ENCODE measurements around the gene NCBP2.

The NCBP2 gene

GRCh38 chr3:196920733-196921132, 21.6 kb downstream of the NCBP2 start:
- H3K4me3 ChIP-seq (ENCODE audit: low read depth, low read length, poor library complexity, severe bottlenecking), result no peak overlapping the region
- no peaks in the 10 kb centered on the region for H3K9me2 ChIP-seq (ENCODE audit: low read depth, low read length)
- H3K79me2 ChIP-seq (ENCODE audit: insufficient read depth, low read length), result no peaks in the 10 kb centered on the region
- TF ChIP-seq EZH2 (IDR thresholded peaks at IDR 0.05; ENCODE audit: borderline replicate concordance, low read length) (no peak), CTCF (IDR thresholded peaks at IDR 0.05; ENCODE audit: low read length) (no peak)
- no peak overlapping the region for H3K27ac ChIP-seq (ENCODE audit: low read depth, low read length, poor library complexity, severe bottlenecking)
- no peak overlapping the region for H2AFZ ChIP-seq (ENCODE audit: low read length)
- peaks cover 7% of the 10 kb centered on the region; the same call in 1 of the 2 replicates for H3K9me3 ChIP-seq (ENCODE audit: low read length)
- no peak overlapping the region for H3K9ac ChIP-seq (ENCODE audit: low read length)
- H4K20me1 ChIP-seq (ENCODE audit: insufficient read depth, low read length), result no peaks in the 10 kb centered on the region
- no peaks in the 10 kb centered on the region for H3F3A ChIP-seq (ENCODE audit: insufficient read depth, low read length)
- no peaks in the 10 kb centered on the region for H3K27me3 ChIP-seq (ENCODE audit: insufficient read depth, low read length)
- H3K4me2 ChIP-seq (ENCODE audit: low read length), result no peak overlapping the region
- peaks cover 41% of the 10 kb centered on the region for H3K36me3 ChIP-seq (ENCODE audit: insufficient read depth, low read length)
- no peaks in the 10 kb centered on the region for H3K4me1 ChIP-seq (ENCODE audit: insufficient read depth, low read length, severe bottlenecking)

DNA sequence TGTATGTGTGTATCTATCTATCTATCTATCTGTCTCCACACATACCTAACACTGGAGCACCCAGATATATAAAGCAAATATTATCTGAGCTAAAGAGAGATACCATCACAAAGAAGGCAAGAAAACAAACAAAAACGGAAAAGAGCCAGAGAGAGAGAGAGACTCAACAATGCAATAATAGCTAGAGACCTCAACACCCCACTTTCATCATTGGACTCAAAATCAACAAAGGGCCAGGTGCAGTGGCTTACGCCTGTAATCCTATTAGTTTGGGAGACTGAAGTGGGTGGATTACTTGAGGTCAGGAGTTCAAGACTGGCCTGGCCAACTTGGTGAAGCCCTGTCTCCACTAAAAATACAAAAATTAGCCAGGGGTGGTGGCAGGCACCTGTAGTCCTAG, 23.4 kb downstream of the NCBP2 start:
- TF ChIP-seq EZH2 (IDR thresholded peaks at IDR 0.05; ENCODE audit: borderline replicate concordance, low read length), result no peak
- no peak for TF ChIP-seq CTCF (IDR thresholded peaks at IDR 0.05; ENCODE audit: low read length)
- H2AFZ ChIP-seq (ENCODE audit: low read length), result no peak overlapping the region

GRCh38 chr3:196916995-196917394, 25.3 kb downstream of the NCBP2 start:
- no peak for TF ChIP-seq EZH2 (IDR thresholded peaks at IDR 0.05; ENCODE audit: borderline replicate concordance, low read length)
- no peak for TF ChIP-seq CTCF (IDR thresholded peaks at IDR 0.05; ENCODE audit: low read length)
- Histone ChIP-seq H3F3A (ENCODE audit: insufficient read depth, low read length) (no peaks in the 10 kb centered on the region), H3K9ac (ENCODE audit: low read length) (no peak overlapping the region), H3K27me3 (ENCODE audit: insufficient read depth, low read length) (no peaks in the 10 kb centered on the region), H3K79me2 (ENCODE audit: insufficient read depth, low read length) (no peaks in the 10 kb centered on the region), H3K4me3 (ENCODE audit: low read depth, low read length, poor library complexity, severe bottlenecking) (no peak overlapping the region), H4K20me1 (ENCODE audit: insufficient read depth, low read length) (no peaks in the 10 kb centered on the region), H3K36me3 (ENCODE audit: insufficient read depth, low read length) (peaks cover 34% of the 10 kb centered on the region), H2AFZ (ENCODE audit: low read length) (no peak overlapping the region), H3K4me1 (ENCODE audit: insufficient read depth, low read length, severe bottlenecking) (no peaks in the 10 kb centered on the region), H3K4me2 (ENCODE audit: low read length) (no peak overlapping the region), H3K9me3 (ENCODE audit: low read length) (peaks cover 9% of the 10 kb centered on the region; the same call in 1 of the 2 replicates), H3K27ac (ENCODE audit: low read depth, low read length, poor library complexity, severe bottlenecking) (no peak overlapping the region), H3K9me2 (ENCODE audit: low read depth, low read length) (no peaks in the 10 kb centered on the region)

More for the DNA sequence above, 23.4 kb downstream of the NCBP2 start:
- Histone ChIP-seq H3K9me3 (ENCODE audit: low read length) (peaks cover 8% of the 10 kb centered on the region; the same call in 1 of the 2 replicates), H3F3A (ENCODE audit: insufficient read depth, low read length) (no peaks in the 10 kb centered on the region), H3K27me3 (ENCODE audit: insufficient read depth, low read length) (no peaks in the 10 kb centered on the region), H3K79me2 (ENCODE audit: insufficient read depth, low read length) (no peaks in the 10 kb centered on the region), H3K9me2 (ENCODE audit: low read depth, low read length) (no peaks in the 10 kb centered on the region), H3K36me3 (ENCODE audit: insufficient read depth, low read length) (peaks cover 48% of the 10 kb centered on the region), H3K9ac (ENCODE audit: low read length) (no peak overlapping the region), H3K4me1 (ENCODE audit: insufficient read depth, low read length, severe bottlenecking) (no peaks in the 10 kb centered on the region), H4K20me1 (ENCODE audit: insufficient read depth, low read length) (no peaks in the 10 kb centered on the region), H3K4me3 (ENCODE audit: low read depth, low read length, poor library complexity, severe bottlenecking) (no peak overlapping the region), H3K27ac (ENCODE audit: low read depth, low read length, poor library complexity, severe bottlenecking) (no peak overlapping the region), H3K4me2 (ENCODE audit: low read length) (no peak overlapping the region)

All from OCI-LY1 (cell line).